GM12874 (cell line): ENCODE data around the gene EPS8L1.

Source experiments
- CTCF ChIP-seq: IDR thresholded peaks from 2 replicates; pipeline ENCODE4 v1.5.1; 2011; ENCODE audit warnings: low read depth, mild to moderate bottlenecking, control low read depth, low read length, moderate library complexity; ENCODE audit not compliant: insufficient read depth

Gene EPS8L1

GRCh38 chr19:55092423-55093318 is 17.0 kb downstream of the EPS8L1 start:
- no peak for TF ChIP-seq CTCF

DNA sequence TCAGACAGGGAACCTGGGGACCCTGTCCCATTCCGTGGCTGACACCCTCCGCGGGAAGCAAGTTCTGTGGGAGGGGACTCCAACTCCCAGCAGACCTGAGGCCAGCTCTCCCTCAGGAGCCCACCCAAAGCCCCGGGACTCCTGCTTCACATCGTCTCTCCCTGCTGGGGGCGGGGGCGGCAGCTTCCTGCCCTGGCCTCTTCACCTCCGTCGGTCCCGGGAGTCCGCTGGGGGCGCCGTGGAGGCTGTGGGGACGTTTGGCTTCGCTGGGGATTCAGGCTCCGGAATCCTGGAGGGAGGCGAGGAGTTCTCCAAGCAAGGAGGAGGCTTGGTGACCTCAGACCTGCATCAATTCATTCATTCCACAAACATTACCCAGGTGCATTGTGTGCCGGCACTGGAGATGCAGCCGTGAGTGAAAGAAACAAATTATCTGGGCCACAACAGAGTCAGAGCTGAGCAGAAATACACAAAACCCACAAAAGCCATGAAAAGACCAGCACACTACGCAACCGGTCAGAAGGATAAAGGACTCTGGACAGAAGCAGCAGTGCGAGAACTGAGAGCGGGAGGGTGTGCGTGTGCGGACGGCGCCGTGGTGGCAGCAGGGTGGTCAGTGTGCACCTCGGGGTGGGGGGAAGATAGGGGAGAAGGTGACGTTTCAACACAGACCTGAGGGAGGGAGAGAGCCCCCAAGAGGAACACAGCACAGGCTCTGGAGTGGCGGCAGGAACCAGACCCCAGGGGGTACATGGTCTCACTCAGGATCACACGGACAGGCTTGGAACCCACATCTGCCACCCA is 19.0 kb downstream of the EPS8L1 start:
- no peak for TF ChIP-seq CTCF

- TF ChIP-seq CTCF, result no peak
Measured at GRCh38 chr19:55095260-55096060, 19.8 kb downstream of the EPS8L1 start.

DNA sequence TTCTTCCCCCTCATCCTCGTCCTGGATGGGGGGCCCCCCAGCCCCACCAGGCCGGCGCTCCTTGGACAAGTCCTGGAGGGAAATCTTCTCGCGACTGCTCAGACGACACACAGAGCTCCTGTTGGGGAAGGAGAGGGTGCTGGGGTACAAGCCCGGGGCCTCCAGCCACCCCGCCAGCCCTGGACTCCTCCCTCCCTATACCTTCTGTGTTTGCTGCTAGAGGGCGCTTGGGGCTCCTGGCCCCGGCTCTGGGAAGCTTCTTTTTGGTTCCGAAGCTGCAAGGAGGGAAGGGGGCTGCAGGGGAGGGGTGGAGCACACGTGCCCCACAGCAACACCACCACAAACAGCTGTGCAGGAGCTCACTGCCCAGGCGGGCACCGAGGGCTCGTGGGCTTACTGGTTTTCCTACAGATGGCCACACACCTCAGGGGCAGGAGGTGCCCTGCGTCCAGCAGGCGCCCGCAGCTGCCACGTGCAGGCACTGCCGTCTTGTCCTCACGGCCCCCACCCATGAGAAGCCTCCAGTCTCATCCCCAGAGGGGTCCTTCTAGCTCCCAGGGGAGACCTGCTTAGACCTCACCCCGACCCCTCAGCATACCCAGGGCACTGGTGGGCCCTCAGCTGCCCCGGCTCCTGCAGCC is 20.5 kb downstream of the EPS8L1 start:
- TF ChIP-seq CTCF, result no peak

DNA sequence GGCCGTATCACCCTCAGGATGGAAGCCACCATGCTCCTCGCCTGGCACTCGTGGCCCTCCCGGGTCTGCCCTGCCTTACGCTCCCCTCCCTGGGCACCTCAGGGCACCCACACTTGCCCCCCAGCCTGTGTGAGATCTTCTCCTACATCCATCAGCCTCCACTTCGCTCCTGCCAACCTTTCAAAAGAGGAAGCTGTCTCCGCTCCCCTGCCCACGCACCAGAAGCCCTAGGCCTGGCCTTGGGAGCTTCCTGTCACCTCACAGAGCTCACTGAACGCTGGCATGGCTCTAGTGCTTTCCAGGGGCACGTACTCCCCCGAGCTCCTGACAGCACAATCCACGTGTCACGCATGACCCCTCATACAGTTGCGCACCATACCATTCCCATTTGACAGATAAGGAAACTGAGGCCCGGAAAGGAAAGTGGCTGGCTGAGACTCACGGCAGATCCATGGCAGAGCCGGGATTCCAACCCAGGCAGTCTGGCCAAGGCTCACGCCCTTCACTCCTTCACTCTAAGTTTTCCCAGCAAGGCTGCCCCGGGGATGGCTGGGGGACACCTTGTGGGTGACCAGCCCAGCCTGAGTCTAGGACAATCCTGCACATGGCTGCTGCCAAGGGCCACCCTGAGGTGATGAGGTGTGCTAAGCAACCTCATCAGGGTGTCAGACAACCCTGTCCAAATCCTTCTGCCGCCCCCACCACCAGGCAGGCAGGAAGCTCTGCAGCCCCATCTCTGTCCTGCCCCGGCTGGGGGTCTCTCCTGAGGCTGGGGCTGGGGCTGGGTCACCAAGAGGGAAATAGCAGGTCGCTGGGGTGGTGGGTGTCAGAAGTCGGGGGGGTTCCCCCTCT is 22.4 kb downstream of the EPS8L1 start:
- no peak for TF ChIP-seq CTCF

- no peak for TF ChIP-seq CTCF
Measured at GRCh38 chr19:55098716-55099556, 23.3 kb downstream of the EPS8L1 start.
